Right kidney (tissue), 1 donor: ENCODE measurements around the gene MOV10L1.

Experiments used
- DNase-seq: peaks from one replicate; pipeline ENCODE4 v3.0.0-alpha.2; 2016

Gene MOV10L1

GRCh38 chr22:50058906-50059880 is 30.6 kb upstream of the MOV10L1 start:
- peak; percentile 49 for DNase-seq

GRCh38 chr22:50059881-50060262 is 29.9 kb upstream of the MOV10L1 start:
- no peak for DNase-seq

- peak; percentile 50 for DNase-seq
Measured at GRCh38 chr22:50060441-50061140, 29.2 kb upstream of the MOV10L1 start.

- no peak for DNase-seq
Measured at GRCh38 chr22:50061141-50061823, 28.5 kb upstream of the MOV10L1 start.

DNA sequence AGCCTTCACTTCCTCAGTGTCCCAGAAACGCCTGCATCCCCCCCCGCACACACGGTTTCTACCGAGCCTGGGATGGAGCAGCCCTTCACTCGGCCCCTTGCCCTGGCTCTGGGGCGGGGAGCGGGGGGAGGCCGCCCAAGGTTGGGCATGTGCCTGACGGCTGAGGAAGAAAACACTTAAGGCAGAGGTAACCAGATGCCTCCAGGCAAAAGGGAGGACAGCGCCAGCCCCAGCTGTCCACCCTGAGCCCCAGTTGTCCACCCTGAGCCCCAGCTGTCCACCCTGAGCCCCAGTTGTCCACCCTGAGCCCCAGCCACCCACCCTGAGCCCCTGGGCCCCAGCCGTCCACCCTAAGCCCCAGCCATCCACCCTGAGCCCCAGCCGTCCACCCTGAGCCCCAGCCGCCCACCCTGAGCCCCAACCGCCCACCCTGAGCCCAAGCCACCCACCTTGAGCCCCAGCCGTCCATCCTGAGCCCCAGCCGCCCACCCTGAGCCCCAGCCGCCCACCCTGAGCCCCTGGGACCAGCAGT is 27.9 kb upstream of the MOV10L1 start:
- DNase-seq, result no peak

- no peak for DNase-seq
Measured at GRCh38 chr22:50062509-50063135, 27.2 kb upstream of the MOV10L1 start.

DNA sequence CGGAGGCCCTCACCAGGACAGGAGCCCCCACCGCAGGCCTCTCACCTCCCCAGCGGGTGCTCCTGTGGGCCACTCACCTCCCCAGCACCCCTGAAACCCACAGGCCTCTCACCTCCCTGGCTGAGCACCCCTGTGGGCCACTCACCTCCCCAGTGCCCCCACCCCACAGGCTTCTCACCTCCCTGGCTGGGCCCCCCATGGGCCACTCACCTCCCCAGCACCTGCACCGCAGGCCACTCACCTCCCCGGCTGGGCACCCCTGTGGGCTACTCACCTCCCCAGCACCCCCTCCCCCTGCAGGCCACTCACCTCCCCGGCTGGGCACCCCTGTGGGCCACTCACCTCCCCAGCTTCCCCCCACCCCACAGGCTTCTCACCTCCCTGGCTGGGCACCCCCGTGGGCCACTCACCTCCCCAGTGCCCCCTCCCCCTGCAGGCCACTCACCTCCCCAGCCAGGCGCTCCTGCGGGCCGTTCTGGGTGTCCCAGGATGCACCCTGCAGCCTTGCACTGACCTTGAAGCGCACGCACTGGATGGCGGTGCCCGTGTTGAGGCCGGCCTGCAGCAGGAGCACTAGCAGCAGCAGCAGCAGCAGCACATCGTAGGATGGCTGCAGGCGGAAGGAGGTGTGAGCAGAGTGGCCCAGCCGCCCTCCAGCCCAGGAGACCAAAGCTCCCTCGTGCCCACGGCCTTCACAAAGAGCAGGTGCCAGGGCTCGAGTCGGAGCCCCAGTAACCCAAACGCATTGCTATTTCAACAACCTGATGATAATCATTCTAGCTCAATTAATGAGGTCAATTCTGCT is 26.0 kb upstream of the MOV10L1 start:
- no peak for DNase-seq

GRCh38 chr22:50064453-50064852 is 25.4 kb upstream of the MOV10L1 start:
- DNase-seq, result no peak

GRCh38 chr22:50067244-50067643 is 22.6 kb upstream of the MOV10L1 start:
- no peak for DNase-seq

- no peak for DNase-seq
Measured at GRCh38 chr22:50068096-50068495, 21.7 kb upstream of the MOV10L1 start.

- no peak for DNase-seq
Measured at GRCh38 chr22:50070366-50070765, 19.4 kb upstream of the MOV10L1 start.

GRCh38 chr22:50071432-50072166 is 18.2 kb upstream of the MOV10L1 start:
- DNase-seq, result no peak

GRCh38 chr22:50072167-50072555 is 17.6 kb upstream of the MOV10L1 start:
- no peak for DNase-seq

DNA sequence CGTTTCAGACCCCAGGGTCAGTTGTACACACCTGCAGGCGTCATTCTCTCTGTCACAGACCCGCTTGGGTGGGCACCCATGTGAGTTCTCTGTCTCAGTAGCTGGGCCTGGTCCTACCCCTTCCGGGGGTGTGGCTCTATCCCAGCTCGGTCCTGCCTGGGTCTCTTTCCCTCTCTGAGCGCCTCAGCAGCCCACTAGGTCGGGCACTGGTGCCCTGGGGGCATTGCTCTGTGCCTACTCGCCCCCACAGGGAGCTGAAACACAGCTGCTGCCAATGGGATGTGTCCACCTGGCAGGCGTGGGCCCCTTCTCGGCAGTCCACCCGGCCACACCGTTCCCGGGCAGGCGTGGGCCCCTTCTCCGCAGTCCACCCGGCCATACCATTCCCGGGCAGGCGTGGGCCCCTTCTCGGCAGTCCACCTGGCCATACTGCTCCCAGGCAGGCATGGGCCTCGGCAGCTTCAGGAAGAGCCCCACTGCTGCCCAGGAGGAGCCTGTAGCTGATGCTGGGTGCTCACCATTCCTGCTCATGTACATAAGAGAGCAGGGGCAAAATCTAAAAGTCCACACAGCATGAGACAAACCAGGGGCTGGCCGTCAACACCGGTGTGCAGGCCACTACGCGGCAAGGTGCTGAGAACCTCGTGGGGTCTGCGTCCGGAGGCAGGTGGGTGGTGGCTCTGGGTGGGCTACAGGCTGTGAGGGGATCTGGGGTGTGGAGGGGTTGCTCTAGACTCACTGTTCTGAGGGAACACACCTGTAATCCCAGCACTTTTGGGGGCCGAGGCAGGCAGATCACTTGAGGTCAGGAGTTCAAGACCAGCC is 16.9 kb upstream of the MOV10L1 start:
- no peak for DNase-seq

DNA sequence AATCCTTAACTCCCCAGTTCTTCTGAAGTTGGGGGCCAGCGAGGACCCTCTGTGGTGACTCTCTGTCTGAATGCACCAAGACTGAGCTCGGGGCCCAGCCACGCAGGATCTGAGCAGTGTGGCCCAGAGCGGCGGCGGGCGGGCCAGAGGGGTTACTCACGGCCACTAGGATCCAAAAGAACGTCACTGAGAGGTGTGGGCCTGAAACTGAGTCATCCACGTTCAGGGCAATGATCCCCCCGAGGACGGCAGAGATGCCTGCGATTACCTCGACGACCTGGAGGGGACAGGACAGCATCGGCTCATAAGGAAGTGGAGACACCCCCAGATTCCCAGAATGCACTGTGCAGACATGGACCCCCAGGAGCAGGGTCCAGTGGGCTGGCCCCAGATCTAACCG is 15.8 kb upstream of the MOV10L1 start:
- DNase-seq, result no peak

DNA sequence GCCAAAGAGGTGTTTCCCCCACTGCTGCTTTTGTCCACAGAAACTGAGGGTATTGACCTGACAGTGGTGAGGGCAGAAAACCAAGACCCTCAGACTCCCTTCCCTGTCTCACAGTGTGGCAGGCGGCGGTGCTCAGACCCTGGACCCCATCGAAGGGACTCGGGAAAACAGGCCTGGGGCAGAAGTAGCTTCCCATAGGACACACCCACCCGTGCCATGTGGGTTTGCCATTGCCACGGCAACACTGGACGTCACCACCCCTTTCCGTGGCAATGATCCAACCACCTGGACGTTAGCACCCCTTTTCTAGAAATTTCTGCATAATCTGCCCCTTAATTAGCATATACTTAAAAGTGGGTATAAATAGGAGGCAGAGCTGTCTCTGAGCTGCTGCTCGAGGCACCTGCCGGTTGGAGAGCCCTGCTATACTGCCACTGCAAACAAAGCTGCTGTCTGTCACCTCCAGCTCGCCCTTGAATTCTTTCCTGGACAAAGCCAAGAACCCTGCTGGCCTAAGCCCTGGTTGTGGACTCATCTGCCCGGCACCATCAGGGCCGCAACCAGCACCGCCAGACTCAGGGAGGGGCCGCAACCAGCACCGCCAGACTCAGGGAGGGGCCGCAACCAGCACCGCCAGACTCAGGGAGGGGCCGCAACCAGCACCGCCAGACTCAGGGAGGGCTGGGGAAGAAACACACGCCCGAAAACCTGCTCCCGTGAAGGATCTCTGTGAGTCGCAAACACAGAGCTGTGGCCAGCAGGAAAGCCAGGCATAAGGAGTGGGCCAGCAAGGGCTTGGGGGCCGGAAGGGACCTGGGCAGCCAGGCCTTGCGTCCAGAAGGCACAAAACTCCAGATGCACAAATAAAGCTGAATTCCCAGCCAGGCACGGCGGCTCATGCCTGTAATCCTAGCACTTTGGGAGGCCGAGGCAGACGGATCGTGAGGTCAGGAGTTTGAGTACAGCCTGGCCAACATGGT is 15.0 kb upstream of the MOV10L1 start:
- no peak for DNase-seq

DNA sequence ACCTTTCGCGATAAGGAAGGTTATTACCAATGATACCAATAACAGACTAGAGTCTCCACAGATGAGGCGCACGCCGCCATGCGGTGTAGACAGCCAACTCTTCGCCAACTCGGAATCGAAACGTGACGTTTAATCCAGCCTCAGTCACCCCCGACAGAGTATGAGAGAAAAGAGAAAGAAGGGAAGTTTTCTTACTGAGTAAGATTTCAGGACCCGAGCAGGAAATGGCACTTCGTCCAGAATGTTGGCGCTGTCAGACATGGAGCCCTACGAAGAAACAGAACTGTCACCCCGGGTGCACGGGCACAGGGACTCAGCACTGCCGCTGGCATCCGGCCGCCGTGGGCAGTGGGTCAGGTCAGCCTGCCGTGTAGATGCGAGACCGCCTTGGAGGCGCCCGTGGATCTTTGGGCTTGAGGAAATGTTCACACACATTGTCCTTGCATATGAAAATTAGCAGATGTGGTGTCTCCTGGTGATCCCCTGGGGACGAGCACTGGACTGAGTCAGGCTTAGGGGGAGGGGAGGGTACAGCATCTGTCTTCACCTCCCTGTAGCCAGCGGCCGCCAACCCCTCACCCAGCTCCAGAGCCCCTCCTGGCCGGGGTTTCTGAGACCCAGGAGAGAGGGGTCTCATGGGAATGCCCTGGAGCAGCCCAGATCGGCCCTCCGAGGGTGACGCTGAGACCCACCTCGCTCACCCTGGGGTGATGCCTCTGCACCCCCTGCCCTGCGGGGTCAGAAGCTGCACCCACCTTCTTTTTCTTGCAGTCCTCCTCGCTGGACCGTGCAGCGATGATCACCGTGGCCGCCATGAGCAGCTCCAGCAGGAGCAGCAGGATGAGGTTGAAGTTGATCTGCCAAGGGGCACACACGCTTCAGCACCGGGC is 12.9 kb upstream of the MOV10L1 start:
- DNase-seq, result no peak
